D721Med (cell line): ENCODE results near the gene ELAC2.

Experiments
- DNase-seq: peaks from one replicate; pipeline ENCODE4 v3.0.0; 2011; ENCODE audit warnings: low spot score; ENCODE audit not compliant: insufficient read length
- FAIRE-seq: peaks from 2 replicates; lab custom pipeline; 2011; peaks lifted over from hg19 to GRCh38; lab: Jason Lieb, UNC
- TF ChIP-seq, protein P1 (sequence below): IDR thresholded peaks from 2 replicates; pipeline ENCODE4 v1.5.1; 2012; ENCODE audit warnings: mild to moderate bottlenecking, control low read depth; ENCODE audit not compliant: insufficient read depth; ENCODE audit errors: missing control alignments

ELAC2 gene

DNA sequence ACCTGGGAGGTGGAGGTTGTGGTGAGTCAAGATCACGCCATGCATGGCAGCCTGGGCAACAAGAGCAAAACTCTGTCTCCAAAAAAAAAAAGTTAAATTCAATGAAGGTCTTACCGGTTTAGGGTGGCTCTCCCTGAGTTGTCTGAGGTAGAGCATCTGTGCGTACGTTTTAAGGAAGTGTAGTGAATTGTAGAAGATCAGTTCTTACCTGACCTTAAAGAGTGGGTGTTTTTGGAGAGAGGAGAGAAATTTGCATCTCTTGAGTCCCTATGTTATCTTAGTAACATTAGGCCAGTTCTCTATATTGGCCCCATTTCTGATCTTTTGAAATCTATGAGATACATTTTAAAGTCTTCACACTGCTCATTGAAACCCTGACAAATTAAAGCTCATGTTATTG, 56.2 kb downstream of the ELAC2 start:
- DNase-seq (no peak), FAIRE-seq (no peak)
- TF ChIP-seq, protein P1, sequence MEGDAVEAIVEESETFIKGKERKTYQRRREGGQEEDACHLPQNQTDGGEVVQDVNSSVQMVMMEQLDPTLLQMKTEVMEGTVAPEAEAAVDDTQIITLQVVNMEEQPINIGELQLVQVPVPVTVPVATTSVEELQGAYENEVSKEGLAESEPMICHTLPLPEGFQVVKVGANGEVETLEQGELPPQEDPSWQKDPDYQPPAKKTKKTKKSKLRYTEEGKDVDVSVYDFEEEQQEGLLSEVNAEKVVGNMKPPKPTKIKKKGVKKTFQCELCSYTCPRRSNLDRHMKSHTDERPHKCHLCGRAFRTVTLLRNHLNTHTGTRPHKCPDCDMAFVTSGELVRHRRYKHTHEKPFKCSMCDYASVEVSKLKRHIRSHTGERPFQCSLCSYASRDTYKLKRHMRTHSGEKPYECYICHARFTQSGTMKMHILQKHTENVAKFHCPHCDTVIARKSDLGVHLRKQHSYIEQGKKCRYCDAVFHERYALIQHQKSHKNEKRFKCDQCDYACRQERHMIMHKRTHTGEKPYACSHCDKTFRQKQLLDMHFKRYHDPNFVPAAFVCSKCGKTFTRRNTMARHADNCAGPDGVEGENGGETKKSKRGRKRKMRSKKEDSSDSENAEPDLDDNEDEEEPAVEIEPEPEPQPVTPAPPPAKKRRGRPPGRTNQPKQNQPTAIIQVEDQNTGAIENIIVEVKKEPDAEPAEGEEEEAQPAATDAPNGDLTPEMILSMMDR = no peak

DNA sequence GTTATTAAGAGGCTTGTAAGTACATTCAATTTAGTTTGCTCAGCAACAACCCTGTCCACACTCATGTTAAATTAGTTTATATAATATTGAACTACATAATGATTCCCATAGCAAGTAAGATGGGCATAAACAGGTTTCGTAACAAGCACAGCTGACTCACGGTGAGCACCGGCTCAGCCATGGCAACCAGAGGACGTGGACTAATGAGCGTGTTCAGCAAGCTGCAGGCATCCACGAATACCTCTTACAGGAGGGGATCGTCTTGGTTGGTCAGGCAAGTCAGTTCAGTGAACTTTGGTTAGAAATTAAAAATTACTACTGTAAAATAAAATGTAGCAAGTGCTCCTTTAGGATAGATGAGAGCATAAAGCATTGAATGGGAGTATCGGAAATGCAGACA, 58.4 kb downstream of the ELAC2 start:
- TF ChIP-seq, protein P1 = no peak
- FAIRE-seq (no peak), DNase-seq (no peak)

DNA sequence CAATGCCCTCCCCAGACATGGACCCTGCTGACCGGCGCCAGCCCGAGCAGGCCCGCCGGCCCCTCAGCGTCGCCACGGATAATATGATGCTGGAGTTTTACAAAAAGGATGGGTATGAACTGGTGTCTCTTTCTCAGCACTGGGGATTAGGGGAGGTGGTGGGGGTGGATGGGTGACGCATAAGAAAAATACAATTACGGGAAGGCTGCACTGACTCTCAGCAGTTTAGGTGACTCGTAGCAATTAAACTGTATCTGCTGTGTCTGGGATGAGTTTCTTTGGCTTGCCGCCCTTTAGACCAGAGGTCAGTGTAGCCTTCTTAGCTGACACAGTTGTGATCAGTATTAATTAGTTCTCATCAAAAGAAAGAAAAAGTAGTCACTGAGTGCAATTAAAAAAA, 59.0 kb downstream of the ELAC2 start:
- FAIRE-seq (no peak), DNase-seq (no peak)
- TF ChIP-seq, protein P1 = no peak

DNA sequence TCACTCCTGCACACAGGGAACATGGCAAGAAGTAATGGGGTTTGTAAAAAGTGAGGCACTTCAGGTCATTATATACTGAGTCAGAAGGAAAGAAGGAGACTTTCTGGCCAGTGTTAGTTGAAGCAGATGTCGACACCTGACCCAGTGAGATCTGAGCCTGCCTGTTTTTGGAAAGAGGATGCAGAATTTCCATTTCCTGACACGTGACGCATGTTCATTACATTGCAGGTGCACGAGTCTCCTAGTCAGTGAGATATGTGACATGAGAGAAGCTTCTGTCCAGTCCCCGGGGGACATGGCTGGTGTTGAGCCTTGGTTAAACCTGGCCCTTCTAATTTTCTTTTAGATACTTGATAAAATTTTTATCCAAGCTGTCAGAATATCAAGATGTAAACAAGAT, 62.3 kb downstream of the ELAC2 start:
- FAIRE-seq (no peak), DNase-seq (no peak)
- TF ChIP-seq, protein P1 = no peak

DNA sequence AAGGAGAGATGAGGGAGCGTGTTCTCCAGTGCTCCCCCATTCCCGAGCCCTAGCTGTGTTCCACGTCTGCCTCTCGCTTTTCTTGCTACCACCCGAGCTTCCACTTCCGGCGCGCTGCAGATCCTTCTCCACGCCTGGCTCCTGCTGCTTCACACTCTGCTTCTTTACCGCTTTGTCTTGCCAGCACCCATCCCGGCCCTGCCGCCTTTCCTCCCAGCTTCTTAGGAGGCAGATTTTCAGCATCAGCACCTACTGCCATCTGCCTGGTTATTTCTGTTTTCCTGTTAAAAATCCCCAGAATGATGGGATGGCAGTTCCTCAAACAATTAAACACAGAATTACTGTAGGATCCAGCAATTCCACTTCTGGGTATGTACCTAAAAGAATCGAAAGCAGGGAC, 64.7 kb downstream of the ELAC2 start:
- TF ChIP-seq, protein P1 = no peak
- FAIRE-seq (no peak), DNase-seq (no peak)

DNA sequence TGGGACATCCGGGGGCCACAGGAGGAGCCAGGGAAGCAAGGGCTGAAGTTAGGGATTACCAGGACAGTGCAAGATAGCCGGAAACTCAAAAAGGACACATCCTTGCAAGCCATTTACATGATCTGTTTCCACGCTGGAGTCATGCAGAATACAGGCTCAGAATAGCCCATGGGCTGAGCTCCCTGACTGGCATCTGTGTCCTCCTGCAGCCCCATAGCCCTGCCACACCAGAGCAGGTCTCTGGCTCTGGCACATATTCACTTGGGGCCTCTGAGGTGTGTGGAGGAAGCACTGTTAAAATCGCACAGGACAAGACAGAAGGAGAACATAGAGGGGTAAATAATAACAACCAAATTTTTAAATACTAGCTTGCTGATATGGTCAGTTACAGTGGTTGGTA, 65.8 kb downstream of the ELAC2 start:
- FAIRE-seq = no peak
- TF ChIP-seq, protein P1 = no peak
- no peak for DNase-seq

DNA sequence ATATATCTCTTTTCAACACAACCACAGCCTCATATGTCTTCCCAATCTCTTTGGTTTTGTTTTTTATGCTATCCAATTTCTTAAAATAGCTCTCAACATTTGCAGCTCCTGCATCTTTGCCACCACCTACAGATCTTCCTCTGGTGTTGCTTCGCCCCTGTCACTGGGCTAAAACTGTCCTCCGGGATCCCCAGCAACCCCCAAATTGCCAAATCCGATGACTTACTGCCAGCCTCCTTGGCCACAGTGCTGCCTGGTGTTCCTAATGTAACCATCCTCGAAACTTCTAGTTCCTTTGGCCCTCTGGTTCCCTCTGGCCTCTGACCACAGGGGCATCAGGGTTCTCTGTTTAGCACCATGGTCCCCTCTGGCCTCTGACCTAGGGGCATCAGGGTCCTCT, 70.8 kb downstream of the ELAC2 start:
- no peak for FAIRE-seq
- DNase-seq = no peak

More for the DNA sequence above, 70.8 kb downstream of the ELAC2 start:
- TF ChIP-seq, protein P1 = no peak
